Lung (tissue), 12 donors: ENCODE data around the gene SNRPD2. TPM values are rescaled to one million over a fixed set of nuclear protein-coding genes. Genes with fewer than 3 reads are reported as not detected.
A peak's percentile ranks its signal among the peaks of the same experiment; 100 is the strongest.

Experiments
- ATAC-seq: fragments of 200-7000 bp; cut with Tn5 transposase; one replicate; pipeline ENCODE4 v1.9.1; 2020; ENCODE audit warnings: moderate number of reproducible peaks; ENCODE audit not compliant: insufficient read depth, low FRiP score
- DNase-seq, 3 donors: peaks; one replicate each; pipeline ENCODE4 v3.0.0-alpha.2; 2013 to 2017
- H3K27ac ChIP-seq, 2 donors: one replicate each; pipeline ENCODE4 v1.5.1; 2013; ENCODE audit warnings: mild to moderate bottlenecking in 2 of 2, moderate library complexity in 2 of 2, control low read depth in 1 of 2, inconsistent platforms in 1 of 2, low read depth in 1 of 2, low read length in 1 of 2
- H3K27me3 ChIP-seq, 3 donors: one replicate each; pipeline ENCODE4 v1.5.1; 2013; ENCODE audit warnings: low read length in 2 of 3; ENCODE audit not compliant: control insufficient read depth in 3 of 3, insufficient read depth in 3 of 3
- H3K36me3 ChIP-seq, 4 donors: one replicate each; pipeline ENCODE4 v1.5.1; 2013; ENCODE audit warnings: low read length in 4 of 4, mild to moderate bottlenecking in 1 of 4, moderate library complexity in 1 of 4; ENCODE audit not compliant: control insufficient read depth in 4 of 4, insufficient read depth in 4 of 4
- H3K4me1 ChIP-seq, 5 donors: one replicate each; pipeline ENCODE4 v1.5.1; 2013; ENCODE audit warnings: low read length in 5 of 5, mild to moderate bottlenecking in 2 of 5, moderate library complexity in 1 of 5; ENCODE audit not compliant: control insufficient read depth in 5 of 5, insufficient read depth in 5 of 5
- H3K4me3 ChIP-seq: one replicate; pipeline ENCODE4 v1.5.1; 2013; ENCODE audit warnings: mild to moderate bottlenecking, control low read depth, moderate library complexity
- H3K9ac ChIP-seq, 2 donors: one replicate each; pipeline ENCODE4 v1.5.1; 2013; ENCODE audit warnings: low read length in 2 of 2, control low read depth in 1 of 2; ENCODE audit not compliant: insufficient read depth in 1 of 2
- H3K9me3 ChIP-seq, 4 donors: one replicate each; pipeline ENCODE4 v1.5.1; 2013; ENCODE audit warnings: low read length in 3 of 4, mild to moderate bottlenecking in 1 of 4, moderate library complexity in 1 of 4; ENCODE audit not compliant: control insufficient read depth in 4 of 4, insufficient read depth in 3 of 4
- CTCF ChIP-seq: IDR thresholded peaks from 2 replicates; pipeline ENCODE4 v1.5.1; 2012; ENCODE audit warnings: mild to moderate bottlenecking; ENCODE audit errors: control extremely low read depth, extremely low read depth
- WGBS, 2 donors: extraction: QIAGEN DNeasy Blood & Tissue Kit; methylation state at CpG; one replicate each; pipeline ENCODE4 v1.1.7; 2013; 5-methylcytosine and 5-hydroxymethylcytosine counted together
- polyA plus RNA-seq, 2 donors: library from polyadenylated mRNA; stranded (reverse); fragments of 200-250 nt; gene quantifications; one replicate each; pipeline ENCODE4 v1.2.1, GENCODE V29; 2013
- total RNA-seq, 2 donors: library from RNA; depleted of rRNA in 1 of 2; stranded (reverse); fragments of >200 nt in 1 of 2; gene quantifications; one replicate each; pipeline ENCODE4 v1.2.1, GENCODE V29; 2014 to 2021
- donor health status: control.
- donor health status: control.
- donor health status: Bipolar disorder and iron deficiency.
- donor health status: healthy.
- donor health status: DM: yes; HTN: yes; CAD: no.

The SNRPD2 gene
- total and polyA plus RNA-seq, 4 donors, result 151 to 410 (median 337) TPM

- WGBS, 2 donors, result 93 to 95% methylated on average over 9 of the region's 9 CpGs
- Histone ChIP-seq H3K9me3 (peaks cover 0 to 2% (median 0%) of the 10 kb centered on the region in 4 donors), H3K4me1 (no peaks in the 10 kb centered on the region), H3K9ac (no peak overlapping the region), H3K36me3 (peaks cover 0 to 16% (median 6%) of the 10 kb centered on the region in 4 donors), H3K27me3 (no peaks in the 10 kb centered on the region), H3K27ac (no peak overlapping the region), H3K4me3 (no peak overlapping the region)
- TF ChIP-seq CTCF, result no peak
- DNase-seq, result no peak
- no peak for ATAC-seq
Observed at GRCh38 chr19:45705115-45705514, 13.4 kb upstream of the SNRPD2 start.

GRCh38 chr19:45701676-45702075 lies 9.9 kb upstream of the SNRPD2 start:
- H3K36me3 ChIP-seq, result peaks cover 0 to 20% (median 6%) of the 10 kb centered on the region in 4 donors
- H3K27me3 ChIP-seq, result no peaks in the 10 kb centered on the region
- no peaks in the 10 kb centered on the region for H3K4me1 ChIP-seq
- no peak overlapping the region for H3K4me3 ChIP-seq
- DNase-seq (no peak), ATAC-seq (no peak)
- no peak overlapping the region for H3K27ac ChIP-seq
- H3K9ac ChIP-seq, result no peak overlapping the region
- WGBS, 2 donors, result 40 to 62% methylated on average over 7 of the region's 7 CpGs
- no peak for TF ChIP-seq CTCF
- H3K9me3 ChIP-seq, result peaks cover 0 to 2% (median 0%) of the 10 kb centered on the region in 4 donors

- Histone ChIP-seq H3K27me3 (no peaks in the 10 kb centered on the region), H3K4me1 (peaks cover 0 to 13% (median 3%) of the 10 kb centered on the region in 5 donors), H3K36me3 (peaks cover under 1 to 13% (median 7%) of the 10 kb centered on the region in 4 donors), H3K9ac (peak overlapping the region; percentile 31 to 93), H3K4me3 (peak overlapping the region; percentile 58), H3K27ac (peak overlapping the region; percentile 87 to 94), H3K9me3 (no peaks in the 10 kb centered on the region)
- TF ChIP-seq CTCF, result peak; percentile 44
- WGBS, 2 donors, result 1% methylated on average over 22 of the region's 22 CpGs
- DNase-seq (peak; percentile 68 to 79 (median 79)), ATAC-seq (no peak)
Observed at GRCh38 chr19:45693106-45693788, 1.5 kb upstream of the SNRPD2 start.
